ENCODE measurements around the gene LARP4B.

The LARP4B gene

GRCh38 chr10:824946-825345 is 106.6 kb downstream of the LARP4B start:
- no peak for DNase-seq (ENCODE audit: low spot score)

DNA sequence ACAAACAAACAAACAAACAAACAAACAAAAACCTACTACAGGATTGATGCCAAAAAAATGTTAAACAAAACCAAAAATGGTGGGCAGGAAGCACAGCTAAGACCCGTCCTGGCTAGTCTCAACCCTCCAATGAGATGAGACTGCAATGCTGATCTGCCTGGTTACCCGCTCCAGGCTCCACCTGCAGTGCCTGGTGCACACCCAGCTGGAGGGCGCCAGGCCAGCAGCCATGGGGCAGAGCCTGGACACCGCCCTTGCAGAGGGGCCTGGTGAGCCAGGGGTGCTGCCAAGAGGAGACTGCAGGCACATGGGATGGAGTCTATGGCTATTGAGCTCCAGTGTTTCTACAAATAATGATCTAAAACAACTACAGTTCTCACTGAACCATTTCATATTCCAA is 107.0 kb downstream of the LARP4B start:
- no peak for DNase-seq (ENCODE audit: low spot score)

GRCh38 chr10:822661-823367 is 108.7 kb downstream of the LARP4B start:
- DNase-seq (ENCODE audit: low spot score): no peak

- DNase-seq (ENCODE audit: low spot score): no peak
Measured at GRCh38 chr10:822197-822596, 109.3 kb downstream of the LARP4B start.

- DNase-seq (ENCODE audit: low spot score): no peak
Measured at GRCh38 chr10:821322-821721, 110.2 kb downstream of the LARP4B start.

- no peak for DNase-seq (ENCODE audit: low spot score)
Measured at GRCh38 chr10:819816-820215, 111.7 kb downstream of the LARP4B start.

DNA sequence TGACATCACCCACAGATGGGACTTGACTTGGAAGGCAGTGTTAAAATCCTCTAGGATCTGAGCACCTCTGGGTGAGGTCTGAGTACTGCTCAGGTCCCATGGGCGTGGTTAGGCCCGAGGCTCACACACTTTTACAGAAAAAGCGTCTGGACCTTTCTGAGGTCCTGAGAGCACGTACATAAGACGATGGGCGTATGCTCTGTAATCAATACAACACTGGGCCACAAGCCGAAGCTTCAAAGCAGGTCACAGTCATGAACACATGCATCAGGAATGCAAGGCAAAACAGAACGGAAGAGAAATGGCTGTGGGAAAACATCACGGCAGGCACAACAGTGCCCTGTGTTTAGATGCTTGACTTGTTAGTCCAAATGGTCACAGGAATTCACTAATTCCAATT is 112.2 kb downstream of the LARP4B start:
- DNase-seq (ENCODE audit: low spot score): no peak

DNA sequence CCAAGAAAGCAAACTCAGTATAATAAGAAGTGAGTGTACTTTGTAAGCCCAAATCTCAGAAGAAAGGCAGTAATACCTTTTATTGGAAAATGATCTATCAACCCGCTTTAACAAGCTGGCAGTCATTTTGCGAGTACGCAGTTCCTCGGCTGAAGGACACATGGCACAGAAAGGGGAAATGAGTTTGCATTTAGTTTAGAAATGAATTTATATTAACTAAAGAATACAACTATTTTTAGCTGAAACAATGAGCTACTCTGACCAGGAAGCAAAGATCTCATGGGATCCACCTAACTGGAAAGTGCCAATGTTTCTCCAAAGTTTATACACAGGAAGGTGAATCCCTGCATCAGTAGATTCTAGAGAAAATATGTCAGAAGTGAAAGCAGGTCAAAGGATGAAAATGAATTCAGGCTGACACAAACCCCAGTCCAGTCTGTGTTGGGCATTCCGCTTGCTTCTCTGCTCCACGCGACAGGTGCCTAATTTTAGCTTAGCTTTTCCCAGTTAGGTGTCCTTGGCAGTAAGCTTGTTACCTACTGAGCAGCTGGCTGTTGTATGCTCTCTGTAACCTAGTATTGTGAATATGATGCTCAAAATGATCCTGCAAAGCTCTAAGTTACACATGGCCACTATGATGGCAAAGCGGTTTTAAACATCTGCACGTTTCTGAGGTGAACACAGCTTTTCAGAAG is 112.8 kb downstream of the LARP4B start:
- no peak for DNase-seq (ENCODE audit: low spot score)

- DNase-seq (ENCODE audit: low spot score): no peak
Measured at GRCh38 chr10:818010-818409, 113.5 kb downstream of the LARP4B start.

GRCh38 chr10:817371-817770 is 114.1 kb downstream of the LARP4B start:
- DNase-seq (ENCODE audit: low spot score): no peak

DNA sequence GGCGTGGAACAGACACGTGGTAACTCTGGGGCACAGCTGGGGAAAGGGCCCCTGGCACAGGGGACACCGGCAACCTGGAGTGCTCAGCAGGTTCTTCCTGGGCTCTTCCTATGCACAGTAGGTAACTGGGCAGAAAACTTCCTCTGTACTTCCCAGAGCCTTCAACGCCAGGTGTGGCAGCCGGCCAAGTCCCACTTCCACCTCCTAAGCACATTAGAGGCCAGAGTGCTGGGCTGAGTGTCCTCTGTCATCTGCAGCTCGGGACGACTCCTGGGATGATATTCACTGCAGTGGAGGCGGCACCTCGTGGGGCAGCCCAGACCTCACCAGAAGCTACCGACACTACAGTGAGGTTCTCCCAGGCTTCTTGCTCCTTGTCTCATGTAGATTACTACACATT is 114.5 kb downstream of the LARP4B start:
- no peak for DNase-seq (ENCODE audit: low spot score)

DNA sequence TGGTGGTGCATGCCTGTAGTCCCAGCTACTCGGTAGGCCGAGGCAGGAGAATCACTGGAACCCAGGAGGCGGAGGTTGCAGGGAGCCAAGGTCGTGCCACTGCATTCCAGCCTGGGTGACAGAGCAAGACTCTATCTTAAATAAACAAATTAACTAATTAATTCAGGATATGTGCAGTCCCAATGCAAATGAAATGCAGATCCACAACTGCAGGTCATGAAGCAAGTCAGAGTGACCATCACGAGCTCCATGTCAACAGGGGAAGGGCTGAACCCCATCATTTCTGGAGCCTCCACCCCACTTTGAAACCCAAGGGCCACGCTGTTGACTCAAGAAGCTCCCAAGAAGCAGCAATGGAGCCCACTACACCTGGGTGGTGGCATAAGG is 115.4 kb downstream of the LARP4B start:
- no peak for DNase-seq (ENCODE audit: low spot score)

GRCh38 chr10:815338-816090 is 116.0 kb downstream of the LARP4B start:
- DNase-seq (ENCODE audit: low spot score): no peak

- DNase-seq (ENCODE audit: low spot score): no peak
Measured at GRCh38 chr10:814536-815302, 116.8 kb downstream of the LARP4B start.

- no peak for DNase-seq (ENCODE audit: low spot score)
Measured at GRCh38 chr10:813286-813685, 118.2 kb downstream of the LARP4B start.

DNA sequence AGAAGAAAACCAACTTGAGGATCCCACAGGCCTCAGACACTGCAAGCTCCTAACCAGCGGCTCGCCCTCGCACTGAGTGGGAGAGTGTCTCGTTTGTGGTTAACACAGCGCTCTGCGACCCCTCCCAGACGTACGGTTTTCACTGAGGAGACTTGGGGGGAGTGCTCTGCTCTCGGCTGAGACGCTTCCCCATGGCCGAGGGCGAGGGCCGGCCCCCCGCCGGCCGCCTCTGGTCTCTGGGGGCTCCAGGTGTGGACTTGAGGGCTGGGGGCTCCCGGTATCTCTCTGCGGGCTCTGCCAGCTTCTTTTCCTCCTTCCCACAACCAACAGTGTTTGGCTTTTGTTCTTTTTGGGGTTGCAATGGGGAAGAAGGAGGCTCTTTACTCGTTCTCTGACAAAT is 118.7 kb downstream of the LARP4B start:
- no peak for DNase-seq (ENCODE audit: low spot score)

- DNase-seq (ENCODE audit: low spot score): no peak
Measured at GRCh38 chr10:811379-812175, 119.9 kb downstream of the LARP4B start.

DNA sequence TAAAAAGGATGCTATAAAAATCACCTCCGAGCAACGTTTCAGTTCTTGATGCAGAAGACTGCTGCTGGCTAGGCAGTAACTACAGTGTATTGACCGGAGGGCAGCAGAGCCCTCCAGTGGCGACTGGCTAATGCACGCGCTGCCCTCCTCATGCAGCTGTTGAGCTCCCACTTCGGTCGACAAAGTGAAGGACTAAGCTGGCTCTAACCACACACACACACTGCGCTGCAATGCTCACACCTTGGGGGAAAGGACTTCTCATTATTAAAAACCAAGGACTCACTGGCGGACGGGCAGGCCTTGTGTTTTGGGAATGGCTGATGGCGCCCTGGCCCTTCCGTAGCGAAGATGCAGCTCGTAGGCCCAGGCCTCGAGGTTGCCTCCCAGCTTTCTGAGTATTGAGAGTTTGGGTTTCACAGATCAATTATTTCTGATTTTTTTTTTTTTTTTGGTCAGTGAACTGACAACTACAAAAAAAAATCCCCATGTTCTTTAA is 121.1 kb downstream of the LARP4B start:
- no peak for DNase-seq (ENCODE audit: low spot score)

DNA sequence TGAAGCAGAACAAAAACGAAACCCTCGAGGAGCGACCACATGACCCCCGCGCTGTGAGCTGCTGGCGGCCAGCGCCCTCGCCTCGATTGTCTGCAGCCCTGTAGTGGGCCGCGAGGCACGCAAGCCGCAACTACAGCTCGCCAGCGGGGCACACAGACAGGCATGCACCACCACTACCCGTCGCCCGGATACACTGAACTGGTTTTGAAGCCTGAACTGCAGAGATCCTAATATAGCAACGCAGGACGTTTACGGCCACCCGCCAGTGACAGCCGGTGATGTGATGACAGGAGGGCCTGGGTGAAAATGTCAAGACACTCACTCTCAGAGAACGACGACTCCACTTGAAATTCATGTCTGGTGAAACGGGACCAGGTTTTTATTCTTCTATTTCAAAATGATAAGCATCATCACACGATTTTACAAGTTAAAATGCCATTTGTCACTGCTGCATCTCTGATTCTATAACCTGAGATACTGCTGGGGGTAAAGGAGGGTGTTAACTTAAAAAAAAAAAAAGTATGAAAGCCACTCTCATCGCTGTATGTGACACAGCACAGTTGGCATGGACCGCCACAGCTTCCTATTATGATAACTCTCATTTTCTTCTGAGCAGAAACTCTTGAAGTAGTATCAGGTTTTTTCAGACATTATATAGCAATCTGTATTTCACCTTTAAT is 121.7 kb downstream of the LARP4B start:
- no peak for DNase-seq (ENCODE audit: low spot score)

- DNase-seq (ENCODE audit: low spot score): no peak
Measured at GRCh38 chr10:807958-808353, 123.5 kb downstream of the LARP4B start.

All from LoVo (cell line).